ENCODE results near the gene RSF1. TPM values are rescaled to one million over a fixed set of nuclear protein-coding genes. Genes with fewer than 3 reads are reported as not detected.

The RSF1 gene
- total RNA-seq, 4 donors from 2014 or later, result 32.2 to 51.5 (median 46.9) TPM

GRCh38 chr11:77705195-77705875 is 115.2 kb downstream of the RSF1 start:
- no peak for TF ChIP-seq CTCF (IDR thresholded peaks at IDR 0.05)
- no peak for TF ChIP-seq POLR2A (IDR thresholded peaks at IDR 0.05)
- H3K4me3 ChIP-seq (ENCODE audit: low read depth, poor library complexity, severe bottlenecking), result no peak overlapping the region
- intact Hi-C loops (cut with DNase I; ENCODE audit: low total_unique reads), result no loop called here
- WGBS, 2 donors, result 90 to 95% methylated on average over 4 of the region's 4 CpGs
- no peak for DNase-seq (ENCODE audit: low spot score in 2 of 2)

GRCh38 chr11:77704029-77704428 is 116.5 kb downstream of the RSF1 start:
- 98% methylated on average over 3 of the region's 3 CpGs for WGBS, 2 donors
- intact Hi-C loops (cut with DNase I; ENCODE audit: low total_unique reads), result no loop called here
- H3K4me3 ChIP-seq (ENCODE audit: low read depth, poor library complexity, severe bottlenecking), result no peak overlapping the region
- DNase-seq (ENCODE audit: low spot score in 2 of 2), result no peak
- TF ChIP-seq POLR2A (IDR thresholded peaks at IDR 0.05), result no peak
- TF ChIP-seq CTCF (IDR thresholded peaks at IDR 0.05), result no peak

GRCh38 chr11:77699425-77699824 is 121.1 kb downstream of the RSF1 start:
- no peak overlapping the region for H3K4me3 ChIP-seq (ENCODE audit: low read depth, poor library complexity, severe bottlenecking)
- intact Hi-C loops (cut with DNase I; ENCODE audit: low total_unique reads), result no loop called here
- DNase-seq (ENCODE audit: low spot score in 2 of 2), result no peak
- no peak for TF ChIP-seq CTCF (IDR thresholded peaks at IDR 0.05)
- WGBS, 2 donors, result 84 to 85% methylated on average over 1 of the region's 1 CpG

- 92 to 95% methylated on average over 2 of the region's 2 CpGs for WGBS, 2 donors
- no peak for TF ChIP-seq POLR2A (IDR thresholded peaks at IDR 0.05)
- no peak for TF ChIP-seq CTCF (IDR thresholded peaks at IDR 0.05)
- no peak for DNase-seq (ENCODE audit: low spot score in 2 of 2)
- H3K4me3 ChIP-seq (ENCODE audit: low read depth, poor library complexity, severe bottlenecking), result no peak overlapping the region
- intact Hi-C loops (cut with DNase I; ENCODE audit: low total_unique reads), result no loop called here
Observed at GRCh38 chr11:77698896-77699295, 121.6 kb downstream of the RSF1 start.

- intact Hi-C loops (cut with DNase I; ENCODE audit: low total_unique reads), result no loop called here
- no peak for DNase-seq (ENCODE audit: low spot score in 2 of 2)
- H3K4me3 ChIP-seq (ENCODE audit: low read depth, poor library complexity, severe bottlenecking), result no peak overlapping the region
- TF ChIP-seq POLR2A (IDR thresholded peaks at IDR 0.05) (no peak), CTCF (IDR thresholded peaks at IDR 0.05) (no peak)
Observed at GRCh38 chr11:77697865-77698264, 122.7 kb downstream of the RSF1 start.

GRCh38 chr11:77695417-77695816 is 125.1 kb downstream of the RSF1 start:
- 92 to 100% methylated on average over 1 of the region's 1 CpG for WGBS, 2 donors
- H3K4me3 ChIP-seq (ENCODE audit: low read depth, poor library complexity, severe bottlenecking), result no peak overlapping the region
- intact Hi-C loops (cut with DNase I; ENCODE audit: low total_unique reads), result no loop called here
- TF ChIP-seq POLR2A (IDR thresholded peaks at IDR 0.05) (no peak), CTCF (IDR thresholded peaks at IDR 0.05) (no peak)
- no peak for DNase-seq (ENCODE audit: low spot score in 2 of 2)
